Gastrocnemius medialis (tissue), 4 donors: ENCODE results near the gene TTC28. TPM values are rescaled to one million over a fixed set of nuclear protein-coding genes. Genes with fewer than 3 reads are reported as not detected.

Source experiments
- ATAC-seq, 2 donors: fragments of 150-250 bp; one replicate each; pipeline ENCODE4 v1.9.1; 2016
- DNase-seq, 2 donors: peaks; one replicate each; pipeline ENCODE4 v3.0.0-alpha.2; 2019
- H3K27ac ChIP-seq, 4 donors: fragments of 200-600 bp; sonication (generic); 1 replicate in 1 of 4; 2 replicates in 3 of 4; pipeline ENCODE4 v1.5.1; 2016 to 2018; ENCODE audit warnings: mild to moderate bottlenecking in 2 of 4, moderate library complexity in 1 of 4
- H3K27me3 ChIP-seq, 3 donors: fragments of 200-600 bp; sonication (generic) in 2 of 3; 1 replicate in 1 of 3; 2 replicates in 2 of 3; pipeline versions ENCODE4 v1.5.1 to v1.6.0; 2016 to 2019; ENCODE audit warnings: mild to moderate bottlenecking in 1 of 3, moderate library complexity in 1 of 3
- H3K36me3 ChIP-seq, 2 donors: fragments of 200-600 bp; sonication (generic) in 1 of 2; one replicate each; pipeline ENCODE4 v1.5.1; 2017 to 2018
- H3K4me1 ChIP-seq, 2 donors: fragments of 200-600 bp; sonication (generic) in 1 of 2; one replicate each; pipeline ENCODE4 v1.5.1; 2016 to 2017; ENCODE audit warnings: mild to moderate bottlenecking in 2 of 2
- H3K4me3 ChIP-seq, 4 donors: fragments of 200-600 bp; sonication (generic) in 3 of 4; 1 replicate in 1 of 4; 2 replicates in 3 of 4; pipeline ENCODE4 v1.5.1; 2016 to 2019; ENCODE audit warnings: mild to moderate bottlenecking in 2 of 4
- H3K9me3 ChIP-seq, 3 donors: fragments of 200-600 bp; sonication (generic) in 2 of 3; 1 replicate in 1 of 3; 2 replicates in 2 of 3; pipeline ENCODE4 v1.5.1; 2016 to 2019
- CTCF ChIP-seq, 5 experiments: fragments of 450-650 bp in 3 of 5; fragments of 200-600 bp in 2 of 5; sonication (generic) in 2 of 5; IDR thresholded peaks in 4 of 5; conservative IDR thresholded peaks in 1 of 5; 1 replicate in 4 of 5; 2 replicates in 1 of 5; pipeline ENCODE4 v1.5.1; 2016 to 2019; ENCODE audit warnings: antibody characterized with exemption in 5 of 5, mild to moderate bottlenecking in 3 of 5, moderate library complexity in 3 of 5
- POLR2A ChIP-seq, 2 donors: fragments of 450-650 bp; IDR thresholded peaks; one replicate each; pipeline ENCODE4 v1.6.1; 2017; ENCODE audit warnings: antibody characterized with exemption in 2 of 2, mild to moderate bottlenecking in 2 of 2, moderate library complexity in 2 of 2
- in situ Hi-C, 4 donors: fragments of 200-750 bp; cut with MboI; loops; one replicate each; pipeline versions ENCODE4 v1.15.0 to v1.8.0; 2017; ENCODE audit warnings: low sequenced_read_pairs in 4 of 4
- intact Hi-C: fragments of 100-400 bp; cut with DNase I; formaldehyde crosslinking; loops from one replicate; pipeline ENCODE4 v1.15.1; 2023; ENCODE audit warnings: low total_unique reads
- total RNA-seq, 4 donors: library from RNA; depleted of rRNA; stranded (reverse); fragments of >200 nt; gene quantifications; one replicate each; pipeline versions ENCODE4 v1.1.0 to v1.2.3, GENCODE V29; 2016

Gene TTC28
- total RNA-seq, 4 donors from 2014 or later, result 6.3 to 18.1 (median 8.4) TPM

GRCh38 chr22:28029956-28030355 lies 649.7 kb downstream of the TTC28 start:
- no peaks in the 10 kb centered on the region for H3K27me3 ChIP-seq
- no peak for TF ChIP-seq CTCF (IDR thresholded peaks at IDR 0.05 in 4 of 5, conservative IDR thresholded peaks at IDR 0.05 in 1 of 5)
- no peak for TF ChIP-seq POLR2A (IDR thresholded peaks at IDR 0.05)
- H3K4me1 ChIP-seq, result peaks cover 79 to 81% of the 10 kb centered on the region in 2 donors
- H3K9me3 ChIP-seq, result no peaks in the 10 kb centered on the region
- no peak overlapping the region for H3K4me3 ChIP-seq
- DNase-seq, result no peak
- peak overlapping the region; percentile 76 to 82 (median 80) for H3K27ac ChIP-seq
- in situ Hi-C loops, result loop anchor here in 1 of 4 donors (10.0 to 25.0 kb wide), 2 partner anchors 85 to 407 kb away; no protein-coding TSS in a partner anchor
- no peak for ATAC-seq
- H3K36me3 ChIP-seq, result no peaks in the 10 kb centered on the region
- intact Hi-C loops, result loop anchor here (5.0 to 10.0 kb wide), 3 partner anchors 412 to 767 kb away; no protein-coding TSS in a partner anchor

- DNase-seq (peak; percentile 45 to 75), ATAC-seq (peak; percentile 40 to 49)
- peaks cover 78 to 79% of the 10 kb centered on the region in 2 donors for H3K4me1 ChIP-seq
- no peaks in the 10 kb centered on the region for H3K9me3 ChIP-seq
- H3K36me3 ChIP-seq, result no peaks in the 10 kb centered on the region
- intact Hi-C loops (loop anchor here (5.0 to 10.0 kb wide), 2 partner anchors 565 to 768 kb away; no protein-coding TSS in a partner anchor), in situ Hi-C loops (loop anchor here in 1 of 4 donors (10.0 to 25.0 kb wide), 2 partner anchors 85 to 408 kb away; no protein-coding TSS in a partner anchor)
- no peak for TF ChIP-seq CTCF (IDR thresholded peaks at IDR 0.05 in 4 of 5, conservative IDR thresholded peaks at IDR 0.05 in 1 of 5)
- no peak for TF ChIP-seq POLR2A (IDR thresholded peaks at IDR 0.05)
- H3K27ac ChIP-seq, result peak overlapping the region; percentile 76 to 82 (median 80)
- no peaks in the 10 kb centered on the region for H3K27me3 ChIP-seq
- no peak overlapping the region for H3K4me3 ChIP-seq
Measured at GRCh38 chr22:28029201-28029948, 650.3 kb downstream of the TTC28 start.

- no peaks in the 10 kb centered on the region for H3K9me3 ChIP-seq
- in situ Hi-C loops, result loop anchor here in 1 of 4 donors (10.0 to 25.0 kb wide), 2 partner anchors 87 to 410 kb away; no protein-coding TSS in a partner anchor
- peaks cover 67 to 71% of the 10 kb centered on the region in 2 donors for H3K4me1 ChIP-seq
- no peak for TF ChIP-seq CTCF (IDR thresholded peaks at IDR 0.05 in 4 of 5, conservative IDR thresholded peaks at IDR 0.05 in 1 of 5)
- TF ChIP-seq POLR2A (IDR thresholded peaks at IDR 0.05), result no peak
- peak; percentile 25 to 56 for ATAC-seq
- no peaks in the 10 kb centered on the region for H3K36me3 ChIP-seq
- DNase-seq, result peak; percentile 48 to 79
- intact Hi-C loops, result loop anchor here (5.0 to 10.0 kb wide), 2 partner anchors 567 to 770 kb away; no protein-coding TSS in a partner anchor
- H3K27me3 ChIP-seq, result no peaks in the 10 kb centered on the region
- peak overlapping the region; percentile 76 to 82 (median 80) for H3K27ac ChIP-seq
- no peak overlapping the region for H3K4me3 ChIP-seq
Measured at GRCh38 chr22:28027453-28028448, 651.9 kb downstream of the TTC28 start.

GRCh38 chr22:28025866-28026575 lies 653.6 kb downstream of the TTC28 start:
- H3K27ac ChIP-seq, result peak overlapping the region in 3 of 4 donors; percentile 63 to 82 (median 80)
- no peaks in the 10 kb centered on the region for H3K27me3 ChIP-seq
- no peak overlapping the region for H3K4me3 ChIP-seq
- TF ChIP-seq POLR2A (IDR thresholded peaks at IDR 0.05) (no peak), CTCF (IDR thresholded peaks at IDR 0.05 in 4 of 5, conservative IDR thresholded peaks at IDR 0.05 in 1 of 5) (no peak)
- in situ Hi-C loops (loop anchor here in 1 of 4 donors (10.0 to 25.0 kb wide), 2 partner anchors 89 to 411 kb away; no protein-coding TSS in a partner anchor), intact Hi-C loops (loop anchor here (5.0 to 10.0 kb wide), 2 partner anchors 569 to 771 kb away; no protein-coding TSS in a partner anchor)
- ATAC-seq (no peak), DNase-seq (no peak)
- no peaks in the 10 kb centered on the region for H3K36me3 ChIP-seq
- no peaks in the 10 kb centered on the region for H3K9me3 ChIP-seq
- H3K4me1 ChIP-seq, result peaks cover 64 to 67% of the 10 kb centered on the region in 2 donors
